ENCODE measurements around the gene USP26.
"Not testable (repeated sequence)": the region's sequence is repeated elsewhere in the genome, so short reads cannot be mapped to it uniquely, and the experiment has no call there.

GRCh38 chrX:133044145-133044786 is 52.6 kb downstream of the USP26 start:
- not testable (repeated sequence) for TF ChIP-seq REST (IDR thresholded peaks at IDR 0.05; ENCODE audit: insufficient read depth in 1 of 2, low read depth in 2 of 2, low read length in 1 of 2); POLR2AphosphoS5 (IDR thresholded peaks at IDR 0.05; ENCODE audit: low read depth, low read length); CTCF (IDR thresholded peaks at IDR 0.05); SIN3A (IDR thresholded peaks at IDR 0.05; ENCODE audit: borderline replicate concordance, insufficient read depth, low read depth, low read length)
